ENCODE measurements around the gene HNRNPU.

HNRNPU gene

GRCh38 chr1:244810221-244810620 is 54.1 kb downstream of the HNRNPU start:
- no peak overlapping the region for H3K27ac ChIP-seq (ENCODE audit: low read depth, low read length)
- no peaks in the 10 kb centered on the region for H3K27me3 ChIP-seq (ENCODE audit: control insufficient read depth in 1 of 2, insufficient read depth in 2 of 2, low read length in 2 of 2)
- no peaks in the 10 kb centered on the region for H3K4me1 ChIP-seq (ENCODE audit: control insufficient read depth in 1 of 2, insufficient read depth in 2 of 2, low read length in 2 of 2)
- no peak overlapping the region for H3K9ac ChIP-seq (ENCODE audit: low read depth in 1 of 2, low read length in 2 of 2)
- H3K36me3 ChIP-seq (ENCODE audit: control insufficient read depth in 1 of 2, insufficient read depth in 2 of 2, low read length in 2 of 2): no peaks in the 10 kb centered on the region
- H3K4me3 ChIP-seq (ENCODE audit: low read depth in 1 of 2, low read length in 2 of 2): no peak overlapping the region
- H3K9me3 ChIP-seq (ENCODE audit: control insufficient read depth in 1 of 2, low read length in 2 of 2): no peaks in the 10 kb centered on the region

GRCh38 chr1:244807138-244807537 is 57.2 kb downstream of the HNRNPU start:
- no peak overlapping the region for H3K9ac ChIP-seq (ENCODE audit: low read depth in 1 of 2, low read length in 2 of 2)
- H3K27ac ChIP-seq (ENCODE audit: low read depth, low read length): no peak overlapping the region
- no peaks in the 10 kb centered on the region for H3K36me3 ChIP-seq (ENCODE audit: control insufficient read depth in 1 of 2, insufficient read depth in 2 of 2, low read length in 2 of 2)
- no peak overlapping the region for H3K4me3 ChIP-seq (ENCODE audit: low read depth in 1 of 2, low read length in 2 of 2)
- no peaks in the 10 kb centered on the region for H3K4me1 ChIP-seq (ENCODE audit: control insufficient read depth in 1 of 2, insufficient read depth in 2 of 2, low read length in 2 of 2)
- H3K27me3 ChIP-seq (ENCODE audit: control insufficient read depth in 1 of 2, insufficient read depth in 2 of 2, low read length in 2 of 2): no peaks in the 10 kb centered on the region
- H3K9me3 ChIP-seq (ENCODE audit: control insufficient read depth in 1 of 2, low read length in 2 of 2): no peaks in the 10 kb centered on the region

GRCh38 chr1:244804841-244805240 is 59.5 kb downstream of the HNRNPU start:
- H3K27me3 ChIP-seq (ENCODE audit: control insufficient read depth in 1 of 2, insufficient read depth in 2 of 2, low read length in 2 of 2): no peaks in the 10 kb centered on the region
- no peak overlapping the region for H3K4me3 ChIP-seq (ENCODE audit: low read depth in 1 of 2, low read length in 2 of 2)
- H3K9ac ChIP-seq (ENCODE audit: low read depth in 1 of 2, low read length in 2 of 2): no peak overlapping the region
- H3K36me3 ChIP-seq (ENCODE audit: control insufficient read depth in 1 of 2, insufficient read depth in 2 of 2, low read length in 2 of 2): no peaks in the 10 kb centered on the region
- H3K9me3 ChIP-seq (ENCODE audit: control insufficient read depth in 1 of 2, low read length in 2 of 2): no peaks in the 10 kb centered on the region
- H3K27ac ChIP-seq (ENCODE audit: low read depth, low read length): no peak overlapping the region
- no peaks in the 10 kb centered on the region for H3K4me1 ChIP-seq (ENCODE audit: control insufficient read depth in 1 of 2, insufficient read depth in 2 of 2, low read length in 2 of 2)

GRCh38 chr1:244802556-244803239 is 61.6 kb downstream of the HNRNPU start:
- H3K27me3 ChIP-seq (ENCODE audit: control insufficient read depth in 1 of 2, insufficient read depth in 2 of 2, low read length in 2 of 2): no peaks in the 10 kb centered on the region
- no peak overlapping the region for H3K27ac ChIP-seq (ENCODE audit: low read depth, low read length)

GRCh38 chr1:244802041-244802440 is 62.3 kb downstream of the HNRNPU start:
- no peaks in the 10 kb centered on the region for H3K36me3 ChIP-seq (ENCODE audit: control insufficient read depth in 1 of 2, insufficient read depth in 2 of 2, low read length in 2 of 2)
- no peaks in the 10 kb centered on the region for H3K27me3 ChIP-seq (ENCODE audit: control insufficient read depth in 1 of 2, insufficient read depth in 2 of 2, low read length in 2 of 2)
- no peak overlapping the region for H3K9ac ChIP-seq (ENCODE audit: low read depth in 1 of 2, low read length in 2 of 2)
- no peak overlapping the region for H3K4me3 ChIP-seq (ENCODE audit: low read depth in 1 of 2, low read length in 2 of 2)
- no peaks in the 10 kb centered on the region for H3K4me1 ChIP-seq (ENCODE audit: control insufficient read depth in 1 of 2, insufficient read depth in 2 of 2, low read length in 2 of 2)
- no peaks in the 10 kb centered on the region for H3K9me3 ChIP-seq (ENCODE audit: control insufficient read depth in 1 of 2, low read length in 2 of 2)
- H3K27ac ChIP-seq (ENCODE audit: low read depth, low read length): no peak overlapping the region

More at GRCh38 chr1:244802556-244803239, 61.6 kb downstream of the HNRNPU start:
- H3K4me3 ChIP-seq (ENCODE audit: low read depth in 1 of 2, low read length in 2 of 2): no peak overlapping the region
- H3K9me3 ChIP-seq (ENCODE audit: control insufficient read depth in 1 of 2, low read length in 2 of 2): no peaks in the 10 kb centered on the region
- H3K36me3 ChIP-seq (ENCODE audit: control insufficient read depth in 1 of 2, insufficient read depth in 2 of 2, low read length in 2 of 2): no peaks in the 10 kb centered on the region
- no peak overlapping the region for H3K9ac ChIP-seq (ENCODE audit: low read depth in 1 of 2, low read length in 2 of 2)
- no peaks in the 10 kb centered on the region for H3K4me1 ChIP-seq (ENCODE audit: control insufficient read depth in 1 of 2, insufficient read depth in 2 of 2, low read length in 2 of 2)

- H3K9me3 ChIP-seq (ENCODE audit: control insufficient read depth in 1 of 2, low read length in 2 of 2): no peaks in the 10 kb centered on the region
- H3K4me3 ChIP-seq (ENCODE audit: low read depth in 1 of 2, low read length in 2 of 2): no peak overlapping the region
- no peaks in the 10 kb centered on the region for H3K4me1 ChIP-seq (ENCODE audit: control insufficient read depth in 1 of 2, insufficient read depth in 2 of 2, low read length in 2 of 2)
- H3K27ac ChIP-seq (ENCODE audit: low read depth, low read length): no peak overlapping the region
- no peaks in the 10 kb centered on the region for H3K27me3 ChIP-seq (ENCODE audit: control insufficient read depth in 1 of 2, insufficient read depth in 2 of 2, low read length in 2 of 2)
- H3K36me3 ChIP-seq (ENCODE audit: control insufficient read depth in 1 of 2, insufficient read depth in 2 of 2, low read length in 2 of 2): no peaks in the 10 kb centered on the region
- H3K9ac ChIP-seq (ENCODE audit: low read depth in 1 of 2, low read length in 2 of 2): no peak overlapping the region
Measured at GRCh38 chr1:244801246-244801645, 63.1 kb downstream of the HNRNPU start.

- Histone ChIP-seq H3K4me1 (ENCODE audit: control insufficient read depth in 1 of 2, insufficient read depth in 2 of 2, low read length in 2 of 2) (no peaks in the 10 kb centered on the region), H3K36me3 (ENCODE audit: control insufficient read depth in 1 of 2, insufficient read depth in 2 of 2, low read length in 2 of 2) (no peaks in the 10 kb centered on the region), H3K4me3 (ENCODE audit: low read depth in 1 of 2, low read length in 2 of 2) (no peak overlapping the region), H3K9ac (ENCODE audit: low read depth in 1 of 2, low read length in 2 of 2) (no peak overlapping the region), H3K27me3 (ENCODE audit: control insufficient read depth in 1 of 2, insufficient read depth in 2 of 2, low read length in 2 of 2) (no peaks in the 10 kb centered on the region), H3K27ac (ENCODE audit: low read depth, low read length) (no peak overlapping the region), H3K9me3 (ENCODE audit: control insufficient read depth in 1 of 2, low read length in 2 of 2) (no peaks in the 10 kb centered on the region)
Measured at GRCh38 chr1:244800821-244801220, 63.5 kb downstream of the HNRNPU start.

Measured in duodenal mucosa (tissue), 2 donors.